NB4 (cell line): ENCODE data around the gene PHC3.

Experiments used
- DNase-seq: peaks from one replicate; pipeline ENCODE4 v3.0.0; 2010; ENCODE audit warnings: low read depth
- H3K4me3 ChIP-seq: one replicate; pipeline ENCODE4 v1.5.1; 2011; ENCODE audit warnings: mild to moderate bottlenecking, low read depth, low read length, moderate library complexity
- CTCF ChIP-seq: IDR thresholded peaks from one replicate; pipeline ENCODE4 v1.5.1; 2012; ENCODE audit warnings: low read depth, low read length
- MYC ChIP-seq: IDR thresholded peaks from 2 replicates; pipeline ENCODE4 v1.6.1; 2011; ENCODE audit warnings: low read depth, low read length
- POLR2A ChIP-seq: IDR thresholded peaks from 2 replicates; pipeline ENCODE4 v1.6.1; 2011; ENCODE audit warnings: mild to moderate bottlenecking; ENCODE audit not compliant: insufficient read length; ENCODE audit errors: extremely low read depth
- TF ChIP-seq, protein P1 (sequence below): IDR thresholded peaks from 2 replicates; pipeline ENCODE4 v1.6.1; 2011; ENCODE audit warnings: low read depth, low read length

Gene PHC3

DNA sequence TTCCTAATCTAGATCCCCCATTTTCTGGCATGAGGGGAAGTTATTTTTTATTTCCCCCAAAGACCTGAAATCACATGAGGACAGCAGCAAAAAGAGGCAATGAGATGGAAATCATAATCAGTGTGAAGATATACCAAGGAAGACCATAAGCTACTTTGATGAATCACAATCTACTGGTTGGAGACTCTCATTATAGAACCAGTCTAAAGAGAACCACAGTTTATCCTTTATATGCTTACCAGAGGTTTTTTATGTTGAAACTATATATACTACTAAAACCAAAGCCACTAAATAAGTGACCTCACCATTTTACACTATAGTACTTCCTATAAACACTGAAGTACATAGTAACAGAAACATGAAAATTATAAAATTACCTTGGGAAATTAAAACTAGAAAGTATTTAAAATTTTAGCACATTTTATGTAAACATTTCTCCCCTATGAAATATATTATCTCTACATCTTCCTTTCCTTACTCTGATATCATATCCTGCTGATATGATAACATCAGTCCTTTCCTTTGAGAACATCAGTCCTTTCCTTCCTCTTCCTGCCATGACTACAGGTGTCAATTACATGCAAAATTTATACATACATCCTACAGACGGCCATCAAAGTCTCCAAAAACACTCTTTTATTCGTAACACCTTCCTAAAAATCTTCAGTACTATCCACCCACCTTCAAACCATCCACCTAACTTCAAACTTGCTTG, 71.8 kb downstream of the PHC3 start:
- no peak for DNase-seq
- TF ChIP-seq MYC, result no peak
- no peak for TF ChIP-seq CTCF
- no peak for TF ChIP-seq POLR2A
- TF ChIP-seq, protein P1, sequence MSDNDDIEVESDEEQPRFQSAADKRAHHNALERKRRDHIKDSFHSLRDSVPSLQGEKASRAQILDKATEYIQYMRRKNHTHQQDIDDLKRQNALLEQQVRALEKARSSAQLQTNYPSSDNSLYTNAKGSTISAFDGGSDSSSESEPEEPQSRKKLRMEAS, result no peak
- no peak overlapping the region for H3K4me3 ChIP-seq

GRCh38 chr3:170108955-170109354, 72.6 kb downstream of the PHC3 start:
- DNase-seq, result no peak
- TF ChIP-seq, protein P1, result no peak
- TF ChIP-seq POLR2A (no peak), CTCF (no peak), MYC (no peak)
- no peak overlapping the region for H3K4me3 ChIP-seq

GRCh38 chr3:170107941-170108340, 73.6 kb downstream of the PHC3 start:
- no peak for DNase-seq
- TF ChIP-seq MYC, result no peak
- no peak for TF ChIP-seq CTCF
- TF ChIP-seq, protein P1, result no peak
- no peak for TF ChIP-seq POLR2A

GRCh38 chr3:170102431-170102830, 79.1 kb downstream of the PHC3 start:
- H3K4me3 ChIP-seq, result no peak overlapping the region
- TF ChIP-seq MYC (no peak), CTCF (no peak), POLR2A (no peak)
- TF ChIP-seq, protein P1, result no peak
- DNase-seq, result no peak

More at GRCh38 chr3:170107941-170108340, 73.6 kb downstream of the PHC3 start:
- no peak overlapping the region for H3K4me3 ChIP-seq

GRCh38 chr3:170100944-170101343, 80.6 kb downstream of the PHC3 start:
- no peak for TF ChIP-seq POLR2A
- no peak for TF ChIP-seq MYC
- no peak for TF ChIP-seq CTCF
- TF ChIP-seq, protein P1, result no peak
- H3K4me3 ChIP-seq, result no peak overlapping the region
- DNase-seq, result no peak
